GM18511 (cell line): ENCODE results near the gene KCNA2.
A peak's percentile ranks its signal among the peaks of the same experiment; 100 is the strongest.

ENCODE experiments used
- ATAC-seq: cut with Tn5 transposase; IDR thresholded peaks from one replicate; pipeline ENCODE4 v1.9.1; 2021; ENCODE audit warnings: mild to moderate bottlenecking, moderate library complexity; ENCODE audit not compliant: unreplicated experiment

KCNA2 gene

DNA sequence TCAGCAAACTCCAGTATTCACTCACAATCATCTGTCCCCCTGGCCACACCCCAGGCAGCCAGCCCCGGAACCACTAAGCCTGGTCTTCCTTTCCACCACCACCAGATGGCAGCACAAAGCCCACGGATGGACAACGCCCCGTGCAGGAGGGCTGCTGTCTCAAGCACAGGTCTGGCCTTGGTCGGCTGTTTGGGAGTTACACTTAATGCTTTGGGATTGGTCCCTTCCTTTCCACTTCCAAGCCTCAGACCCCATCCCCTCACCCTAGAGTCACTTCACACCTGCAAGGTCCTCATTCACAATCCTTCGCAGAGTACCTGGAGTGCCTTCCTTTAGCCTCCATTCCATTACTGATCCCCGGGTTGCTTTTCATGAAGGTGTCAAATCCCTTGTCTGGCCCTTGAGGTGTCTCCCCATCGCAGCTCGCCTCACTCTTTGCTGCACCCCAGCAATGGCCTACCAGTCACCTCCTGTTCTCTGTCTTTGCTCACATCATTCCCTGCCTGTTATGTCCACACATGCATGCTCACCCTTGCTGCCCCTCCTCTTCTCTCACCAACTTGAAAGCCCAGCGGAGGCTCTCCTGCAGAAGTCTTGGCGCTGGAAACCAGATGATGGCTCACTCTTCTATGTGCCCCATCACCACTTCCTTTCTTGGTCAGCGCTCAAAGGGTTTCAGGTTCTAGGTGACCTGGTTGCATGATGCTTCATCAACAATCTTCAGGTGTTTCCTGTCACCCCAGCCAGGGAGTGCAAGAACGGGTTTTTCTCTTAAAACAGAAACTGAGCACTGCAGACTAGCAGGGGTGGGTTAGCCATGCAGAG, 24.9 kb upstream of the KCNA2 start:
- ATAC-seq: peak; percentile 53

DNA sequence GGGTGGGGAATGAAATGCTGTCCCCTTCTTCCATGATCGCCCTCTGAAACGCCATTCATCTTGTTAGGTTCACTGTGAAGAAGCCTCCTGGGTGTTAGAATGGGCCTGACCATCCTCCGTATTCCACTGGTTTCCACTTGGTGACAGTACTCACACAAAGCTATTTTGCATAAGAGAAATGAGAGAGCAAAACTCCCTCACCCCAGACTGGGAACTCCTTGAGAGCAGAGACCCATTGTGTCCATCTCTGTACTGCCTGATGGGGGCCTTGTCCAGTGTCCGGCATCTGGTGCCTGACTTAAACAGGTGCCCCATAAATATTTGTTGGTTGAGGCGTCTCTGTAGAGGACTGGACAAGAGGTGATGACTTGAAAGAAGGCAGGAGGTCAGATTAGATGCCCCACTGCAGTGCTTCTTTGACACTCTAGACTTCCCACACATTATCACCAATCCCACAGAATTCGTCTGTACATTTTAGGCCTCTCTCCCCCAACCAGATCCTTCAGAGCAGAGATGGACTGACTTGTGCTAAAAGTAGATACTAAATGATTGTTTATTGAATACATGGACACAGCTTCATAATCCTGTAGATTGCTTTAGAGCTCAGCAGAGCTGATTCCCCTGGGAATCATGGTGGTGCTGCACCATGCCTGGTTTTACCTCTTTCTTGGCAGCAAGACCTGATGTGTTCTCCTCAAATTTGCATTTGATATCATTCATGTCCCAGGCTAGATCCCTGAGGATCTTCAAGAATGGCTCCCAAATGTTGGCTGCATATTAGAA, 22.4 kb upstream of the KCNA2 start:
- ATAC-seq: no peak

DNA sequence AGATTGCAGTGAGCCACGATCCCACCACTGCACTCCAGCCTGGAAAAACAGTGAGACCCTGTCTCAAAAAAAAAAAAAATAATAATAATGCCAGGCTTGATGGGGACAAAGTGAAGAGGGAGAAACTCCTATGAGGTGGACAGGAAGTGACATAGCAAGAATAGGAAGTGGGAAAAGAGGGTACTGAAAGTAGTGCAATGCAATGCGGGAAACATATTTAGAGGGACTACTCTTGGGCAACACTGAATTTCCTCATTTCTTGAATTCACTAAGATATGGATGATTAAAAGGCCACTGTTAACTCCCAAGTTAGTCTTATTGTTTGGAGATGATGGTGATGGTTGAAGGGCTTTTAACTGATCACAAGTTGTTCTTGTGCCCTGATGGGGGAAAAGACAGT, 21.6 kb upstream of the KCNA2 start:
- no peak for ATAC-seq

DNA sequence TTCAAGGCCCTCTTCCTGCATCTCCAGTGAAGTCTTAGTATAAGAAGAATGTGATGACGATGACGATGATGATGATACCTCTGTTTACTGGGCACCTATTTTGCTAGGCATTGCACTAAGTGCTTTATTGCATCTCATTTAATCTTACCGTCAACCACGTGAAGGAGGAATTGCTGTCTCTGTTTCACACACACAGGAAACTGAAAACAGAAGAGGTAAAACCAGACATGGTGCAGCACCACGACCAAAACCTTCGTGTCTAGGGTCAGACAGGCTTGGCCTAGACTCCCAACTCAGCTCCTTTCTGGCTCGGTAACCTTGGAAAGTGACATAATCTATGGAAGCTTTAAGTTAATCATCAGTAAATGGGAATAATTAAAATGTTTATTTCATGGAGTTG, 20.7 kb upstream of the KCNA2 start:
- no peak for ATAC-seq

DNA sequence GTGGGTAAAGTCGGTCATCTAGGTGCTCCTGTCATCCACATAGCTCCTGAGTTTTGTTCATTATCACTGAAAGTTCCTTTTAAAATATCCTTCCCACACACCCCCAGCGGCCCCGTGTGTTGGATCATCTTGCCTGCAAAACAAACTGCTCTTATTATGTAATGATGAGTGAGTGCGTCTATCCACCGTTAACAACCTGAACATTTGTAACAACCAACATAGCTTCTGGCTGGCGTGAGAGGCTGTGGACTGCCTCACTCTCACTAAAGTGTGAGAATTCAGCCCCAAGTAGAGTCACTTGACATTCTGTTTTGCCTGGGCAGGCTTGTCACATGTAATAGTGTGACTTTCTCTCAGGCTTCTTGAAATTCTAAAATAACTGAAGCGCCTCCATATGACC, 14.5 kb upstream of the KCNA2 start:
- ATAC-seq: no peak

DNA sequence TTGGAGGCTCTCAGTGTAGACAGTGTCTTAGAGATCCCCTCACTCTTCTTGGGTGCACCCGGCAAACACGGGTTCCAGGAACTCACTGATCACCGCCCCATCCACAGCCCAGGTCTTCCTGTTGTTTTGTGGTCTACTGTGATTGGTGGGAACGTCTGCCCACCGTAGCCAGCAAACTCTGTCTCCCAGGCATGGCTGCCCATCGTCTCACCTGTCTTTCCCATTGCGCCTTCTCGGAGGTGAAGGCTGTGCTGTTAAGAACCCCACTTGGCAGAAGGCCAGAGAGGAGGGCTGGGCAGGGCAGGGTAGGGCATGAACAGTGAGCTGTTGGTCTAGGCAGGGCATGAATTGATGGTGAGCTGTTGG, 14.1 kb upstream of the KCNA2 start:
- ATAC-seq: no peak

DNA sequence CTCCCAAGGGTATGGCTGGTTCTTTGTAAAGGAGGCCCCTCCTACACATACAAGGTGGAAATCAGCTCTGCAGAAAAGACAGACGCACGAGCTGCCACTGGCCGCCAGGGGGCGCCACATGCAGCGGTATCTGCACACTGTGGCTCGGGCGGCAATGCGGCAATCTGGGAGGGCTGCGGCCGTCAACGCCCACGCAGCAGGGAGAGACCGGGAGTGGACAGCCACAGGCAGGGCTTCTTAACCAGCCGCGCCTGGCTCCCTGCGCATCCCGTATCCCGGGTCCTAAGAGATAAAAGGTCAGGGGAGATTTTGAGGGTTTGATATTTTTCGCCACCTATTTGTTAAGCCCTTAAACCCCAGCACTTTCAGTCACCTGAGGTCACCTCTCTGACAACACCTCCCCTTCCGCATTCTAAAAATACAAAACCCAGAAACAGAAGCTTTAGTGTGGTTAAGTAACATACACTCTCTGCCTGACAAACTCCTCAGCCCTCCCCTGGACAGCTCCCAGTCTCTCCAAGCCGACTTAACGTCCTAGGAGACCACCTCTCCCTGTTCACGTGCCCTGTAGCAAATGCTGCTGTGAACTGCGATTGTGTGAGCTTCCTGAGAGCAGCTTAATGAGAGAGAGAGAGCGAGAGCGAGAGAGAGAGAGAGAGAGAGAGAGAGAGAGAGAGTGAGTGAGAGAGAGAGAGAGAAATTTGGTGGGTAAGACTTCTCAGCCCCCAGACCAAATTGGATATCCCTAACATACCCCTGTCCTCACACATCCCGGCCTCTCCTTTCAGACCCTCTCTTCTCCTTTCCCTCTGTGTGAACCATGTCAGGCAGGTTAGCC, 13.5 kb upstream of the KCNA2 start:
- peak; percentile 84 for ATAC-seq

DNA sequence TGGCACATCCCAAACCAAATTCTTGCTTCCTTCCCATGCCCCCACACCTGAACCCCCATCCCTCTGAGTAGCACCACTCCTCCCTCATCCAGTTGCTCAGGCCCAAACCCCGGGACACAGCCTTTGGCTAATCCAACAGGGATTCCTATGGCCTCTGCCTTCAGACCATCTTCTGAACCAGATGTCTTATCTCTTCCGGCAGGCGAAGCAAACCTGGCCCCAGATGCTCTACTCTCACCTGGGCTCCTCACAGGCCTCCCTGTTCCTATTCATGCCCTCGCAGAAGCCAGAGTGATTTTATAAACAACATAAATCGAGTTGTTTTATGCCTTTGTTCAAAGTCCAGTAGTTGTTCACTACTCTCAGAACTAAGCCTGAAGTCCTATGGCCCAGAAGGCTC, 12.5 kb upstream of the KCNA2 start:
- ATAC-seq: no peak

DNA sequence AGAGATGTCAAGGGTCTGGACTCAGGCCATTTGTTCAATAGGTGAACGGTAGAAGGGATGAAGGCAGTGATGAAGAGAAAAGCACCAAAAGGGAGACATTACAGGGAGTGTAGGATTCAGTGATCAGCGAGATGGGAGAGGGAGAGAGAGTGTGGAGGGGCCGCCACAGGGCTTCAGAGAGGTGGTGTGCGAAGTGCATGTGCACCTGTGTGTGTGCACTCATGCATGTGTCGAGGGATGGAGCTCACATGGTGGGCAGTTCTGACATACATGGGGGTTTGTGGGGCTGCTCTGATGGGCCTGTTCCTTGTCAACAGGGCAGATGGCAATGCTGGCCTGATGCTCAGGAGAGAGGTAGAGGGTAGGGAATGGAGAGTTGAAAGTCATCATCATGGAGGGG, 11.4 kb upstream of the KCNA2 start:
- ATAC-seq: no peak

DNA sequence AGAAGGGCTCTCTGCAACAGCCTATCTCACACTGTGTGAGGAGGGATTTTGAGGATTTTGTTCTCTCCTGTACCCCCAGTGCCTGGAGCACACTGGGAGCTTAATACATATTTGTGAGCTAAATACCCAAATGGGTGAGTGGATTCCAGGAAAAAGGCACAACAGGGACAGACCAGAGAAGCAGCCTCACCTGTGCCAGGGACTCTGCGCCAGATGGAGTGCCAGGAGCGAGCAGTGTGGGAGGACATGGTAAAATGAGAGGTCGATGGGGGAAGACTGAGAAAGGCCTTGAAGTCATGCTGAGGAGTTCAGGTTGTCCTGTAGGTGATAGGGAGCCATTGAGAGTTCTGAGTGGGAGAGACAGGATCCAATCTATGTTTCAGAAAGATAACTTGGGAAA, 11.0 kb upstream of the KCNA2 start:
- ATAC-seq: no peak

DNA sequence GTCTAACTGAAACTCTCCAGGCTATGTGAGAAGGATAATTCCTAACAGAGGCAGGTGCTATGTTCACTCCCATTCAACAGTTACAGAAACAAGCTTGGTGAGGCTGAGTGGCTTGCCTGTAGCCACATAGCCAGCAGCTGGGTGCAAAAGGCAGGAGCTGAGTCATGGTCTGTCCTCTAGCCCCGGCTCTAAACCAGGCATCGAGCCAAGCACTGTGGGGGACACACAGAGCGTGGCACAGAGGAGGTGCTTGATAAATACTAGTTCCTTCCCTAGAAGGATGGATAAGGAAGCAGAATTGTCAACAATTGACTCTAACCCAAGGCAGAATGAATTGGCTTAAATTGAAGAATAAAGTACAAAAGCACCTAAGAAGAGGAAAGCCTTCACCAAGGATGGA, 10.4 kb upstream of the KCNA2 start:
- ATAC-seq: no peak

DNA sequence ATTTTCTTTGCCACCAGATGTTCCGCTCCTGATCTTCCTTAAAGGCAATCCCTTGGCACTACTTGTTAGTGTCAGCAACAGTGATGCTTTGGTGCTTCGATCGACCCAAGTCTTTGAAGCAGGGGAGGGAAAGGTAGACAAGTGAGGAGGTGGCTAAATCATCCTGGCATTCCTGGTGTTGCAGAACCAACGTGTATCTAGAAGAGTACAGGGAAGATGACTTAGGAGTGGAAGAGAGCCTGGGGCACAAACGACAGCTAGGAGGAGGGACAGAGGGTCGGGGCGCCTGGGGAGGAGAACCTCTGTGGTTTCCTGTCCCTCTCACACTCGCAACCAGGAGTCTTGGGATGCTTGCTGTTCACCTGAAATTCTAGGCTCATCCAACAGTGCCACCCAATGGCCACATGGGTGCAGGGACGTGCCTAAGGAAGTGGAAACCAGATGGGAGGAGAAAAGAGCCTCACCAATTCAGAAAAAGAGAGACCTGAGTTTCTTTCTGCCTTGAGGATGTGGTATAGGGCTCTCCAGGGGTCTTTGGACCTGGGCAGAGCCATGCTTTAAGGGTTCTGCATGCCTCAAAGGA, 9.5 kb upstream of the KCNA2 start:
- no peak for ATAC-seq

DNA sequence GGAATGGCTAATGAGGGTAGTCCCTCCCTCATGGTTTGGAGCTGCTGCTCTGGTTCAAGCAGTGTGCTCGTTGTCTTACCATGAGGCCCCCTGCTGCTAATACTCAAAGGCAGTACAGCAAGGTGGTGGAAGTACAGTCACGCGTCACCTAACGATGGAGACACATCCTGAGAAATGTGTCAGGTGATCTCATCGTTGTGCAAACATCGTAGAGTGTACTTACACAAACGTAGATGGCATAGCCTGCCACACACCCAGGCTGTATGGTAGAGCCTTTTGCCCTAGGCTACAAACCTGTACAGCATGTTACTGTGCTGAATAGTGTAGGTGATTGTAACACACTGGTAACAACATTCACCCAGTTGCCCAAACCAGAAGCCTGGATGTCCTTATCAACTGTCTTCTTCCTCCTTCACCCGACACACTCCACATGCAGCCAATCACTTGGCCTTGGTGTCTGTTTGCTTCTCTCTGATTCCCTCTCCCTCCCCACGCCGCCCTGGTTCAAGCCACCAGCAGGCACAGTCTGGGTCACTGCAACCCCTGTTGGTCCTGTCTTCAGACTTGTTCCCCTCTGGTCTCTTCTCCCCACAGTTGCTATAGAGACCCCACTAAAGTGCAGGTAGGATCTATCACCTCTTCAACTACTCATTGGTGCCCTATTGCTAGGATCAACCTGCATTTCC, 6.0 kb upstream of the KCNA2 start:
- ATAC-seq: no peak

DNA sequence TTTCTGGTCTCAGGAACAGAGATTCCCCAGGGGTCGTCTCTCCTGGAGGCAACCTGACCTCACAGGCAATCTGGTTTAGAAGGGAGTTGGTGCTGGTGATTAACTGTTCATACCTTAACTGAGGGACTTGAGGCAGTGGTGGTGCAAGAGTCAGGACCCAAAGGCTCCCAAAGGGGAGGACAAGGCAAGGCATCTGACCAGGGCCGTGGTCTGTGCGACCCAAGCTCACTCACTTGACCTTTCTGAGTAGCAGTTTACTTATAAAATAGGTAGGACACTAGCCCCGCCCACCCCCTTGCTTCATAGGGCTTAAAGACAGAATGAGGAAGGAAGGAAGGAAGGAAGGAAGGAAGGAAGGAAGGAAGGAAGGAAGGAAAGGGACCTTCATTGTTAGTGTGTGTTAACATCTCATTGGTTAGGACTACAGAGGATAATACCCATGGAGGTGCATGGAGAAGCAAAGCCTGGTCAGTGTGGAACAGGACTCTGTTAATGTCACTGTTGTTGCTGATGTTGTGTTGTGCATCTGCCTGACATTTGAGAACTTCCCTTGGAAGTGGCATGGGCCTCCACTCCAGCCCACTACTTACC, 4.6 kb upstream of the KCNA2 start:
- no peak for ATAC-seq

DNA sequence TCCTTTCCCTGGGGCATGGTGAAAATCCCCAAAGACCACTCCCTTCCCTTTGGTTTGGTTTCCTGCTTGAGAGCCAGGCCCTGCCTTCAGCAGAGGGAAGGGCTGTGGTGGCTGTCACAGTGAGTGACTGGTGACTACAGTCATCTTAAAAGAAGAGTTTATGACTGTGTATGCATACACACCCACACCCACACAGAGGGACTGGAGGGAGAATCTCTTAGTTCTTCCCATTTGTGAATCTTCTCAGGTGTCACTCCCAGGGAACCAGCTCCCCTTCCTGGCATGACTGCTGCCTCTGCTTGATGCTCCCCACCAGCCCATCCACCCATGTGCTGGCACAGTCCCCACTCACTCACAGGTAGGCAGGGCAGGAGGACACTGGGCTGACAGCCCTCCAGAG, 3.9 kb upstream of the KCNA2 start:
- ATAC-seq: no peak

DNA sequence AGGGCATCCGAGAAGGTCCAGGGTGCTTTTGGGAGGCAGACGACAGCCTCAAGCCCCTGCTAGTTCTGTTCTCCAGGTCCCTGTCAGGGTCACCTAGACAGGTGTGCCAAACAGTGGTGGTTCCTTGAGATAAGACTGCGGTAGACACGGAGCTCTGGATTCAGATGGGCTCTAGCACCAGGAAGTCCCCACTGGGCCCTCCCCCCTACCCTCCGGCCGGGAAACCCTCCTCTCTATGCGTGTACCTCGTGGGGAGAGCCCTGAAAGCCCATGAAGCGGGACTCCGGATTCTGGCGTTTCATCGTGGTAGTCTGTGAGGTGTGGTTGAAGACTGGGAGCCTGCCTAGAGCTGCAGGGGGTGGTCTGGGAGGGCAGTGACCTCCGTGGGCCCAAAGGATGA, 2.1 kb upstream of the KCNA2 start:
- no peak for ATAC-seq

DNA sequence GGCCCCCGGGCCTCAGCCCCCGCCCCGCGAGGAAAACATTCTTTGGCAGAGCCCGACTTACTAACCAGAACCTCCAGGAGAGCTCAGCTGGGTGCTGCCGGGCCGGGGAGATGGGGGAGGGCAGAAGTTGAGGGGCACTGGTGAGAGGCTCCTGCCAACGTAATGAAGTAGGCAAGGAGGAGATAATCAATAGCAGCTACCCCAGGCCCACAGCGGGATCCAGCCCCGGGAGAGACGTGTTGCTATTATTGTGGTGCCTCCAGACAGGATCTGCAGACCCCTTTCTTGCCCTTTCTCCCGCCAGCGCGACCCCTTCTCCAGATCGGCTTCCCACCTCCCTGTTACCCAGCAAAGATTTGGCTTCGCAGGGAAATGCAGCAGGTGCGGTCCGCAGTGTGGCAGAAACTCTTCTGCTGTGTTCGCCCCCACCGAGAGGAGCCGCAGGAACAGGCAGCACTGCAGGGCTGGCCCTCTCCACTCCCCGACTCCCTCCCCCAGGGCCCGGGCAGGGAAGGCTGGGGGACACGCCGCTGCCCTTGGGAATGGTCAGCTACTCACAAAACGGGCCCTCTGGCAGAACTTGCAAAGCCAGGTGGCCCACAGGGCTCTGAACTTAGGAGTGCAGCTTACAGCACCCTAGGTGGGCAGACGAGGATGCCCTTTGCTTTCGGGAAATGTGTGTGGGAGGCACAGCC, 1.5 kb upstream of the KCNA2 start:
- no peak for ATAC-seq

DNA sequence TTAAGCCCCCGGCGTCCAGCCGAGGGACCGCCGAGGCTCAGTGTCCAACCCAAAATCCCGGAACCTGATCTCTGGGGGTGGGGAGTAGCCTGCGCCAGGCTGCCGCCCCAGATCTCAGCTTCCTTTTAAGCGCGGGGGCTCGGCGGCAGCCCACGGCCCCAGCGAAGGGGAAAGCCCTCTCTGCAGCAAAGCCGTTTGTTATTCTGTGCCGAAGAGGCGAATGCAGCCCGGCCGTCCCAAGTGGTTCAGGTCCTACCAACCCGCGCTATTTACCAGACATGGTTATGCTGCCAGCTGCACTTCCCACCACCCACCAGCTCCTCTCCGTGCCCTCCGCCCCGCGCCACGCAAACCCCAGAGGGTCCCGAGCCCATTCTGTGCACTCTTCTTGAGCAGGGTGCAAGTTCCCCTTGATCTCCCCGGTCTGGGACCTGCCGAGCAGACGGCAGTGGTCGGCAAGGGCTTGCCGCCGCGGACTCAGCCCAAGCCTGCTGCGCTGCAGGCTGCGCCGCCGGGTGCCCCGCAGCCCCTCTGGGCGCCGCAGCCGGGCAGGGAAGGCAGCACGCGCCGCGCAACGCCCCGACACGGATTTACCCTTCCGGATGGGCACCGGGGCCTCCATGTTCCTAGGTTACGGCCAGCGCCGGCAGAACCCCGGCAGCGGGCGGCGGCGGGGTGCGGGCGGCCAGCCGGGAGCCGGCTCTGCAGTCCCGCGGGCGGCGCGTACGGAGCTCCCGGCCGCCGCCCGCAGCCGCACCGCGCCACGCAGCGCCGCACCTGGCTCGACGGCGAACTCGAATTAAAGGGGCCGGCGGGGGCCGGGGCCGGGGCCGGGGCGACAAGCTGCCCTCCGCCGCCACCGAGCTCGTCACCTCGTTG, 738 bp upstream of the KCNA2 start:
- ATAC-seq: no peak

DNA sequence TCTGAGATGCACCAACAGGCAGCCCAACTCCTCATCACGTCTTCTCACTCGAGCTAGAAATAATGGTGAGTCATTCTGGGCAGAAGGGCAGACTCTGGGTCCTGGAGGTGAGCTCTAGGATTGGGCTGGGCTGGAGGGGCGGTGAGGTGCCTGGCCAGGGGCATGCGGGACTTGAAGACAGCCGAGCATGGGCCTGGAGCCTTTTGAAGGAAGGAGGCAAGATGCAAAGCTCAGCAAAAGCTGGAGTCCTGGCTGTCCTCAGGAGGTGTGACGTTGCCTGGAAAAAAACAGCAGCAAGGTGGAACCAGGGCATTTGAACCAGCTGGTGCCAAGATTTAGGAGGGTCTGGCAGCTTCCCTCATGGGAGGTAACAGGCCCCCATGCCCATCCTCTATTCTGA, 712 bp downstream of the KCNA2 start:
- no peak for ATAC-seq
